Bronchial epithelial cell (primary cell): ENCODE measurements around the gene MMP7. TPM values are rescaled to one million over a fixed set of nuclear protein-coding genes. Genes with fewer than 3 reads are reported as not detected.

Source experiments
- DNase-seq: peaks from one replicate; pipeline ENCODE4 v3.0.0-alpha.2; 2010; ENCODE audit warnings: low read depth
- FAIRE-seq: peaks from 2 replicates; lab custom pipeline; 2011; peaks lifted over from hg19 to GRCh38; lab: Jason Lieb, UNC
- H3K27me3 ChIP-seq: 2 replicates; pipeline ENCODE4 v1.5.1; 2011; ENCODE audit warnings: low read length; ENCODE audit not compliant: control insufficient read depth, insufficient read depth
- H3K36me3 ChIP-seq: 2 replicates; pipeline ENCODE4 v1.5.1; 2011; ENCODE audit warnings: low read length; ENCODE audit not compliant: control insufficient read depth, insufficient read depth
- H3K4me3 ChIP-seq: 2 replicates; pipeline ENCODE4 v1.5.1; 2011; ENCODE audit warnings: mild to moderate bottlenecking, low read depth, low read length, control low read depth
- CTCF ChIP-seq: IDR thresholded peaks from 2 replicates; pipeline ENCODE4 v1.5.1; 2011; ENCODE audit warnings: mild to moderate bottlenecking, moderate library complexity, low read length, control low read depth, inconsistent platforms; ENCODE audit not compliant: insufficient read depth, severe bottlenecking
- total RNA-seq: library from RNA; depleted of rRNA; stranded (reverse); fragments of >200 nt; gene quantifications from 2 replicates; pipeline ENCODE4 v1.2.1, GENCODE V29; 2014

The MMP7 gene
- total RNA-seq, 1 donor from 2014 or later: not detected

- FAIRE-seq: no peak
- Histone ChIP-seq H3K36me3 (no peaks in the 10 kb centered on the region), H3K27me3 (no peaks in the 10 kb centered on the region), H3K4me3 (no peak overlapping the region)
- TF ChIP-seq CTCF: no peak
- DNase-seq: no peak
Observed at GRCh38 chr11:102499931-102500330, 30.6 kb downstream of the MMP7 start.

GRCh38 chr11:102499151-102499550, 31.4 kb downstream of the MMP7 start:
- Histone ChIP-seq H3K27me3 (no peaks in the 10 kb centered on the region), H3K36me3 (no peaks in the 10 kb centered on the region), H3K4me3 (no peak overlapping the region)
- TF ChIP-seq CTCF: no peak
- FAIRE-seq (no peak), DNase-seq (no peak)

- no peak for FAIRE-seq
Observed at GRCh38 chr11:102497061-102497460, 33.5 kb downstream of the MMP7 start.

GRCh38 chr11:102495161-102496042, 35.1 kb downstream of the MMP7 start:
- DNase-seq: peak; percentile 76
- H3K4me3 ChIP-seq: no peak overlapping the region
- no peak for FAIRE-seq
- no peaks in the 10 kb centered on the region for H3K27me3 ChIP-seq
- no peaks in the 10 kb centered on the region for H3K36me3 ChIP-seq
- TF ChIP-seq CTCF: peak; percentile 50

More at GRCh38 chr11:102497061-102497460, 33.5 kb downstream of the MMP7 start:
- no peak for TF ChIP-seq CTCF
- DNase-seq: no peak
- H3K4me3 ChIP-seq: no peak overlapping the region
- H3K36me3 ChIP-seq: no peaks in the 10 kb centered on the region
- H3K27me3 ChIP-seq: no peaks in the 10 kb centered on the region

- FAIRE-seq (no peak), DNase-seq (peak; percentile 85)
- Histone ChIP-seq H3K4me3 (no peak overlapping the region), H3K27me3 (no peaks in the 10 kb centered on the region), H3K36me3 (no peaks in the 10 kb centered on the region)
- TF ChIP-seq CTCF: no peak
Observed at GRCh38 chr11:102494216-102494615, 36.3 kb downstream of the MMP7 start.
